ENCODE measurements around the gene CLK4.

CLK4 gene

DNA sequence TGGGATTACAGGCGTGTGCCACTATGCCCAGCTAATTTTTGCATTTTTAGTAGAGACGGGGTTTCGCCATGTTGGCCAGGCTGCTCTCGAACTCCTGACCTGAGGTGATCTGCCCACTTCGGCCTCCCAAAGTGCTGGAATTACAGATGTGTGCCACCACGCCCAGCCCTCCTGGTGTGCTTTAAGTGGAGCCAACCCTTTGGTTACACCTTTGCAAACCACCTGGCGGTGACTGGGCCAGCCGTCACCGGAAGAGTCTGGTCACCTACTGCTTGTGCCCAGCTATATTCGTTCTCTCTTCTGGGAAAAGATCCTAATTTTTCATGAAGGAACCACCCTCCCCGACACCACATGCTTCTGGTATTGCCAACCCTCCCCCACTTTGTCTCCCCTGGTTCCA lies 72.5 kb downstream of the CLK4 start:
- H3K27ac Mint-ChIP-seq (ENCODE audit: low read depth) = no peak overlapping the region
- H3K36me3 Mint-ChIP-seq (ENCODE audit: insufficient read depth) = no peaks in the 10 kb centered on the region
- ATAC-seq (replicated peaks; ENCODE audit: extremely low read depth, poor library complexity, severe bottlenecking) = no peak
- no peaks in the 10 kb centered on the region for H3K4me1 Mint-ChIP-seq
- DNase-seq (ENCODE audit: low spot score in 2 of 2) = no peak
- no peak overlapping the region for H3K4me3 Mint-ChIP-seq
- H3K27me3 Mint-ChIP-seq = peaks cover 48% of the 10 kb centered on the region
- H3K9me3 Mint-ChIP-seq = no peaks in the 10 kb centered on the region

DNA sequence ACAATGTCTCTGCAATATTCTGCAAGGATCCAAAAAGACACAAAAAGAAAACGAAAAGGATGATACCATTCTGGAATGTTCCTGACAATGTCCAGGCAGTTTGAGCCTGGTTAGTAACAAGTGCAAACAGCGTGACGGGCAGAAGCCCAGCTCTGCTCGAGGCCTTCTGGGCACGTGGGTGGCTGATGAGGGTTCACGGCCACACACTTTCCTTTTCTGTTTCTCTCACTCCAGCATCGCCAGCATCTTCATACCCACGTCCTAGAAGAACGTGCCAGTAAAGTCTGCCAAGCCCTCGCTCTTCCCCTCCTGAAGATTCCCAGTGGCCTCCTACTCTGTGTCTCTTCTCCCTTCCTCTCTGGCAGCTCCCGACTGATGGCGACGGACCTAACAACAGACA lies 73.3 kb downstream of the CLK4 start:
- Mint-ChIP-seq H3K27me3 (peaks cover 40% of the 10 kb centered on the region), H3K9me3 (no peaks in the 10 kb centered on the region), H3K4me3 (no peak overlapping the region), H3K4me1 (no peaks in the 10 kb centered on the region), H3K36me3 (ENCODE audit: insufficient read depth) (no peaks in the 10 kb centered on the region), H3K27ac (ENCODE audit: low read depth) (no peak overlapping the region)
- DNase-seq (ENCODE audit: low spot score in 2 of 2) (no peak), ATAC-seq (replicated peaks; ENCODE audit: extremely low read depth, poor library complexity, severe bottlenecking) (no peak)
